Ascending aorta (tissue), 2 donors: ENCODE measurements around the gene APOA5. TPM values are rescaled to one million over a fixed set of nuclear protein-coding genes. Genes with fewer than 3 reads are reported as not detected.

ENCODE experiments used
- DNase-seq, 2 donors: peaks; one replicate each; pipeline ENCODE4 v3.0.0-alpha.2; 2019; ENCODE audit warnings: low spot score in 2 of 2
- H3K27ac ChIP-seq, 2 donors: fragments of 200-600 bp; sonication (generic); one replicate each; pipeline ENCODE4 v1.5.1; 2016 to 2017; ENCODE audit warnings: mild to moderate bottlenecking in 1 of 2
- H3K27me3 ChIP-seq: fragments of 200-600 bp; sonication (generic); one replicate; pipeline ENCODE4 v1.5.1; 2017
- H3K36me3 ChIP-seq, 2 donors: fragments of 200-600 bp; sonication (generic); one replicate each; pipeline ENCODE4 v1.5.1; 2016
- H3K4me1 ChIP-seq, 2 donors: fragments of 200-600 bp; sonication (generic); one replicate each; pipeline ENCODE4 v1.5.1; 2016 to 2017; ENCODE audit warnings: mild to moderate bottlenecking in 1 of 2
- H3K4me3 ChIP-seq, 2 donors: fragments of 200-600 bp; sonication (generic); one replicate each; pipeline ENCODE4 v1.5.1; 2016 to 2017; ENCODE audit warnings: mild to moderate bottlenecking in 1 of 2
- H3K9me3 ChIP-seq, 2 donors: fragments of 200-600 bp; sonication (generic); one replicate each; pipeline ENCODE4 v1.5.1; 2016
- CTCF ChIP-seq, 3 experiments: fragments of 200-600 bp in 2 of 3; fragments of 450-650 bp in 1 of 3; sonication (generic) in 2 of 3; IDR thresholded peaks; one replicate each; pipeline ENCODE4 v1.5.1; 2016 to 2019; ENCODE audit warnings: antibody characterized with exemption in 3 of 3, mild to moderate bottlenecking in 1 of 3, moderate library complexity in 1 of 3
- intact Hi-C: fragments of 100-400 bp; cut with DNase I; formaldehyde crosslinking; loops from one replicate; pipeline ENCODE4 v1.15.1; 2023
- total RNA-seq: library from RNA; depleted of rRNA; stranded (reverse); fragments of >200 nt; gene quantifications from one replicate; pipeline ENCODE4 v1.1.0, GENCODE V29; 2016

The APOA5 gene
- total RNA-seq, 1 donor from 2014 or later = not detected

DNA sequence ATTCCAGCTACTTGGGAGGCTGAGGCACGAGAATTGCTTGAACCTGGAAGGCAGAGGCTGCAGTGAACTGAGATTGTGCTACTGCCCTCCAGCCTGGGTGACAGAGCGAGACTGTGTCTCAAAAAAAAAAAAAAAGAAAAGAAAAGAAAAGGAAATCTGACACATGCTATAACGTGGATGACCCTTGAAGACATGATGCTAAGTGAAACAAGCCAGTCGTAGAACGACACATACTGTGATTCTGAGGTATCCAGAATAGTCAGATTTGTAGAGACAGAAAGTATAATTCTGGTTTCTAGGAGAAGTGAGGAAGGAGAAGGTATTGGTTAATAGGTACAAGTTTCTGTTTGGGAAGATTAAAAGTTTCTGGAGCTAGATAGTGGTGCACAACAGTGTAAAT, 6.7 kb upstream of the APOA5 start:
- no peaks in the 10 kb centered on the region for H3K9me3 ChIP-seq
- H3K27me3 ChIP-seq = no peaks in the 10 kb centered on the region
- H3K4me1 ChIP-seq = no peaks in the 10 kb centered on the region
- no peaks in the 10 kb centered on the region for H3K36me3 ChIP-seq
- intact Hi-C loops = no loop called here
- H3K27ac ChIP-seq = no peak overlapping the region
- TF ChIP-seq CTCF (IDR thresholded peaks at IDR 0.05) = no peak
- no peak overlapping the region for H3K4me3 ChIP-seq
- DNase-seq = no peak

GRCh38 chr11:116797816-116798215, 6.1 kb upstream of the APOA5 start:
- H3K4me3 ChIP-seq = no peak overlapping the region
- H3K36me3 ChIP-seq = no peaks in the 10 kb centered on the region
- H3K9me3 ChIP-seq = no peaks in the 10 kb centered on the region
- intact Hi-C loops = no loop called here
- no peak for DNase-seq
- H3K27ac ChIP-seq = no peak overlapping the region
- no peaks in the 10 kb centered on the region for H3K27me3 ChIP-seq
- TF ChIP-seq CTCF (IDR thresholded peaks at IDR 0.05) = no peak
- H3K4me1 ChIP-seq = no peaks in the 10 kb centered on the region

DNA sequence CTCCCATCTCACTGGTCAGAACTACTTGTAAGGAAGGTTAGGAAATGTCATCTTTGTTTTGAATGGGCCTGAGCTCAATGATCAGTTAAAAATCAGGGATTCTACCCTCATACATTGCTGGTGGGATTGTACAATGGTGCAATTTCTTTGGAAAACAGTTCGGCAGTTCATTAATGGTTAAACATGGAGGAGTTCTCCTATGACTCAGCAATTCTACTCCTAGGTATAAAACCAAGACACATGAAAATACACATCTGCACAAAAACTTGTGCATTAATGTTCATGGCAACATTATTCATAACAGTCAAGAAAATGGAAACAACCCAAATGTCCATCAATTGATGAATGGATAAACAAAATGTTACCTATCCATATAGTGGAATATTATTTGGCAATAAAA, 4.9 kb upstream of the APOA5 start:
- H3K9me3 ChIP-seq = no peaks in the 10 kb centered on the region
- no peaks in the 10 kb centered on the region for H3K36me3 ChIP-seq
- no peak for TF ChIP-seq CTCF (IDR thresholded peaks at IDR 0.05)
- no peaks in the 10 kb centered on the region for H3K27me3 ChIP-seq
- no peak overlapping the region for H3K4me3 ChIP-seq
- H3K4me1 ChIP-seq = peaks cover 0 to 1% of the 10 kb centered on the region in 2 donors
- intact Hi-C loops = no loop called here
- DNase-seq = no peak
- no peak overlapping the region for H3K27ac ChIP-seq

GRCh38 chr11:116794851-116795250, 3.2 kb upstream of the APOA5 start:
- no peaks in the 10 kb centered on the region for H3K36me3 ChIP-seq
- no peak overlapping the region for H3K4me3 ChIP-seq
- no peaks in the 10 kb centered on the region for H3K27me3 ChIP-seq
- H3K27ac ChIP-seq = no peak overlapping the region
- DNase-seq = no peak
- intact Hi-C loops = no loop called here
- H3K9me3 ChIP-seq = no peaks in the 10 kb centered on the region
- H3K4me1 ChIP-seq = peaks cover 0 to 2% of the 10 kb centered on the region in 2 donors
- TF ChIP-seq CTCF (IDR thresholded peaks at IDR 0.05) = no peak

- H3K9me3 ChIP-seq = no peaks in the 10 kb centered on the region
- intact Hi-C loops = no loop called here
- no peaks in the 10 kb centered on the region for H3K36me3 ChIP-seq
- H3K27me3 ChIP-seq = no peaks in the 10 kb centered on the region
- no peak for TF ChIP-seq CTCF (IDR thresholded peaks at IDR 0.05)
- DNase-seq = no peak
- H3K4me1 ChIP-seq = peaks cover 0 to 2% of the 10 kb centered on the region in 2 donors
- no peak overlapping the region for H3K27ac ChIP-seq
- H3K4me3 ChIP-seq = no peak overlapping the region
These were observed 2.1 kb upstream of the APOA5 start for GRCh38 chr11:116793772-116794097.
